ENCODE results near the gene WDR47.
"Not testable (repeated sequence)": the region's sequence is repeated elsewhere in the genome, so short reads cannot be mapped to it uniquely, and the experiment has no call there.

WDR47 gene

DNA sequence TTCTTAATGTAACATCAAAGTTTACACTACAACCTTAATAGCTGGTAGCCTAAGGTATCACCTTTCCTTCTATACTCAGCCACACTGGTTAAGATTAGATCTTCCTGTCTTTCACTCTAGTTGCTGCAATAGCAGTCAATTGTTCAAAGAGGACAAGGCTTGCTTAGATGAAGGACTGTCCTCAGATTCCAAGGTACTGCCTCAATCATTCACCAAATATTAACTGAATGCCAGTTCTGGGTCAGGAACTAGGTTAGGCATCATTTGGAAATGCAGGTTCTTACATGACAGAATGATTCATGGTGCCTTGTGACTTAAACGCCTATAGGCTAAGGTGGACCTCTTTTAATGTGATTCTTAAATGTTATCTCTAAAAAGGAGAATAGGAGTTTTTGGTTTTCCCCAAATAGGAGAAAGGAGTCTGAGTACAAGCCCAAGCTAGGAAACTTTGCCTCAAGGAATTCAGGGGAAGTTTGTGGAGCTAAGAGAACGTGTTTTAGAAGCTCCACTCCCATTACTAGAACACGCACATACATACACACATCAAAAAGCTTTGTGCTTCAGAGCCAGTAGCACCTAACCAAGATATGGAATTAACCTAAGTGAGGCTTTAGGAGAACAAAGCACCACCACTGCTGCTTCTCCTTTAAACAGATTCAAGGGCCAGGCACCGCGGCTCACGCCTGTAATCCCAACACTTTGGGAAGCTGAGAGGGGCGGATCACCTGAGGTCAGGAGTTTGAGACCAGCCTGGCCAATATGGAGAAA is 8.5 kb upstream of the WDR47 start:
- peak; percentile 24 for DNase-seq

DNA sequence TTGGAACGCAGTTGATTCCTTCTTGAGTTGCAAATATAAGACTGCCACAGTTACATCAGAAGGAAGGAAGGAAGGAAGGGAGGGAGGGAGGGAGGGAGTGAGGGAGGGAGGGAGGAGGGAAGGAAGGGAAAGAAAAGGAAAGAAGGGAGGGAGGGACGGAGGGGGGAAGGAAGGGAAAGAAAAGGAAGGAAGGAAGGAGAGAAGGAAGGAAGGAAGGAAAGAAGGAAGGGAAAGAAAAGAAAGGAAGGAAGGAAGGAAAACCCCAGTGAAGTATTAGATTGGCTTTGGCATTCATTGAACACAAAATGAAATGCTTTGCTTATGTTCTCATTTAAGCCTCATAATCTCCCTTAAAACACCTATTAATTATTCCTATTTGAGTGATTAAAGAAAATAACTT is 6.4 kb upstream of the WDR47 start:
- no peak for DNase-seq

DNA sequence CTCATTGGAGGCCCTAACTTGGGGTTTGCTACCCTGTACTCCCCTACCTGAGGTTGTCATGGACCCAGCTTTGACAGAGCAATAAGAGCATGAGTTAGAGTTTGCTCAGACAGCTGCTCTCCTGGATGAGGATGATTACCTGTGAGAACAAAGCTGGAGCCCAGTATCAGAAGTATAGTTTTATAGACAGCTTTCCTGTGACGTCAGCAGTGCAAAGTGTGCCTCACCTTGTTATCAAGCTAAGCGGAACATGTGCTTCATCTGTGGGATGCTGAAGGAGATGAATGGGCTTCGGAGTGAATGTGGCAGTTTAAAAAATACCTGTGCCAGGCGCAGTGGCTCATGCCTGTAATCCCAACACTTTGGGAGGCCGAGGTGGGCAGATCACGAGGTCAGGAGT is 5.4 kb upstream of the WDR47 start:
- DNase-seq, result peak; percentile 21

DNA sequence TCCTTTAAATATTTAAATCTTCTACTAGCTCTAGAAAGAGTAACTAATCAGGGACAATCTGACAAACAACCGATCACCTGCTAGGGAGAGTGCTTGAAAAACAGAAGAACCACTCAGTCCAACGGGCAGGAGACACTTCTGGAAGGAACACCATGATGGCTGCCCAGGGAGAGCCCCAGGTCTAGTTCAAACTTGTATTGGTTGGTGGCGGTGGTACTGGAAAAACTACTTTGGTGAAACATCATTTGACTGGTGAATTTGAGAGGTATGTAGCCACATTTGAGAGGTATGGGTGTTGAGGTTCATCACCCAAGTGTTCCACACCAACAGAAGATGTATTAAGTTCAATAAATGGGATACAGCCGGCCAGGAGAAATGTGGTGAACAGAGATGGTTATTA is 4.8 kb upstream of the WDR47 start:
- peak; percentile 4 for DNase-seq

DNA sequence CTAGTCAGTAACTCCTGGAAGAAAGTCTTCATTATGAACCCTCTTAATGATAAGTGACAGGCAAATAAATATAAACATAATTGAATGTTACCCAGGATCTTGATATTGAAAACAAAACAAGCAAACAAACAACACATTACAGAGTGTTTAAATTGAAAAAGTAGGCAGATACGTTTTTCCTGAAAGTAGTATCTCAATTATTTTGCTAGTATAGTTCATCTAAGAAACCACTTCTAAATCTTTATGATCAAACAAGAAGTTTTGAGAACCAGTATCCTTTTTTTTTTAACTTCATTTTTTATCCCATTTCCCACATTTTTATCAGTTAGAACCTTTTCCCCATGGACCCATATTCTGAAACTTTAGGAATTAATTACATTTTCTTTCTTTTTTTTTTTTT is 3.7 kb upstream of the WDR47 start:
- no peak for DNase-seq

DNA sequence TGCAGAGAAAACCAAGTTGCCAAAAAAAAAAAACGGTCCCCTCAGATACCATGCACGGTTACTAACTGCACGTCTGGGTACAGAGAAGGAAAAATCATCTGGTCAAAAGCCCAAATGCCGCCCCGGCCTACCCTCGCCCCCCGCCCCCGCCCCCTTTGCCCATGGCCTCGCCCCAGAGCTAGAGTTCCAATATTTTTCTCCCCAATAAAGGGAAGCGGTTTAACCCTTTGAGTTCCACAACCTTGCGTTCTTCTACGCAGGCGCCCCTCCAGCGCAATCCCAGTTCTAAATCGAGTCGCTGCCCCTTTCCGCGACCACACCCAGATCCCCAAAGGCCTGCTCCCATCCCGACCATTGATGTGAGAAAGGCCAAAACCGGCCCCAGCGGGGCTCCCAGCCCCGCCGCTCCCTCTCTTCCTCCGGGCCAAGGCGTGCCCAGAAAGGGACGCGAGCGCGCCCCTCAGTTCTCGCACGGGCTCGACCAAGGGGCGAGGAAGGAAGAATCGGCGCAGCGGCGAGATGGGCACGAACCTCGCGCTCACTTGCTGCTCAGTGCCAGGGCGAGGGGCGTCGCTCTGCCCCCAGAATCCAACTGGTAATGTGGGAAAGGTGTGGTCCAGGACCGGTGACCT is 797 bp downstream of the WDR47 start:
- no peak for DNase-seq

DNA sequence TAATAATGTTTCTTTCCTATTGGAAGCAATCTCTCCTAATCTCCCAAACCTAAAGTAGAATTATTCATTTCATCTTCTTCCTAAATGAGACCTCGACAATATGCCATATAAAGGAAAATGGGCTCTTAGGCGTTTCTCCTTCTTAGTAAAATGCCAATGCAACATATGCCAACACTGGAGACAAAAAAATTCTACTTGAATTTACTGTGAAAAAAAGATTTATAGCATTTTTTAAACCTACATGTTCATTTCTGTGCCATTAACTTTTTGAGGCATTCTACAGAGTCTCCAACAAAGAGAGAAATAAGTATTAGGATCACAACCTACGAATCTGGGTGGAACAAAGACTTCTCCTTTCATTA is 1.3 kb downstream of the WDR47 start:
- no peak for DNase-seq

DNA sequence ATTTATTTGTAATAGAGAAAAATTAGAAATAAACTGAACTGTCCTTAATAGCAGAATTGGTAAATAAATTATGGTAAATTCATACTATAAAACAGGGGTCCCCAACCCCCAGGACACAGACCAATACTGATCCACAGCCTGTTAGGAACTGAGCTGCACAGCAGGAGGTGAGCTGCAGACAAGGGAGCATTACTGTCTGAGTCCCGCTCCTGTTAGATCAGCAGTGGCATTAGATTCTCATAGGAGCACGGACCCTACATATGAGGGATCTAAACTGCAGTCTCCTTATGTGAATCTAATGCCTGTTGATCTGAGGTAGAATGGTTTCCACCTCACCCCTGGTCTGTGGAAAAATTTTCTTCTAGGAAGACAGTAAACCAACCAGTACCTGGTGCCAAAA is 7.5 kb downstream of the WDR47 start:
- no peak for DNase-seq

DNA sequence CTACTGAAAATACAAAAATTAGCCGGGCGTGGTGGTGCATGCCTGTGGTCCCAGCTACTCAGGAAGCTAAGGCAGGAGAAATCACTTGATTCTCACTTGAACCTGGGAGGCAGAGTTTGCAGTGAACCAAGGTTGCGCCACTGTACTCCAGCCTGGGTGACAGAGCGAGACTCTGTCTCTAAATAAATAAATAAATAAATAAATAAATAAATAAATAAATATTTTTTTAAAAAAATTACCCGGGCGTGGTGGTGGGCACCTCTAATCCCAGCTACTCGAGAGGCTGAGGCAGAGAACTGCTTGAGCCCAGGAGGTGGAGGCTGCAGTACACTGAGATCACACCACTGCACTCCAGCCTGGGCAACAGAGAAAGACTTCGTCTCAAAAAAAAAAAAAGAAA is 12.4 kb downstream of the WDR47 start:
- not testable (repeated sequence) for DNase-seq

DNA sequence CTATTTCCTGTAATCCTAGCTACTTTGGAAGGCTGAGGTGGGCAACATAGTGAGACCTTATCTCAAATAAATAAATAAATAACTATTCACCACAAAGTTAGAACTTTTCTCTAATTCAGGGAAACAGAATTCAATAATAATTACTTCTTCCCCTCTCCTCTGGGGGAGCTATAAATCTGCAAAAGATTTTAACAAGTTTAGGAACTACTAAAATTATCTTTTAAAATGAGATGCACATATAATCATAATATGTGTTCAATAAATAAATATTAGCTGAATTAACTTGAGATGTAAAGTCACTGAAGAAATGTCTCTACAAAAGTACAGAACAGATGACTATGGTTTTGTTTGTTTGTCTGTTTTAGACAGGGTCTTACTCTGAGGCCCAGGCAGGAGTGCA is 14.1 kb downstream of the WDR47 start:
- no peak for DNase-seq

DNA sequence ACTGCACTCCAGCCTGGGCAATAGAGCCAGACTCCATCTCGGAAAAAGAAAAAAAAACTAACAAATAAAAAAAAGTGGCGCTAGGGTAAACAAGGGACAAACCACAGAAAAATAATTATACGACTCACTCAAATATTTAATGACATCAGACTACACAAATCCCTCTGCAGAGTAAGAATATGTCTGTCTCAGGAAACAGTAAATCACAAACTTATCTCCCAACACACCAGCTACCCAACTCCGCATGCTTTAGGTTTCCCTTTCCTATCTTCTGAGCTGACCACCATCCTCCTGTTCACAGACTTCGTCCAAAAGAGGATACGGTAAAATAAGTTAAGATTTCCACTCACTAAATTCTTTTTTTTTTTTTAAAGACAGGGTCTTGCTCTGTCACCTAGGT is 16.2 kb downstream of the WDR47 start:
- no peak for DNase-seq

DNA sequence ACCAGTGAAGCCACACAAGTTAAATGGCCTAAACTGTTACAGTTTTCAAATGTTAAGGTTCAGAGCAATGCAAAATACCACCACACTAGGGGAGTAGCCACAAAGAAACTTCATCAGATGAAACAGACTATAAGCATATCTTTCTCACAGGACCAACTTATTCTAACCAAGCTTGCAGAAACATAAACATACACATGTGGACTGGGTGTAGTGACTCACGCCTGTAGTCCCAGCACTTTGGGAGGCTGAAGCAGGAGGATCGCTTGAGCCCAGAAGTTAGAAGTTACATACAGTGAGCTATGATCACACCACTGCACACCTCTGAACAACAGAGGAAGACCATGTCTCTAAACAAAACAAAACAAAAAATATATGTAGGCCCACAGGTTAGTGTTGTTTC is 17.3 kb downstream of the WDR47 start:
- no peak for DNase-seq

DNA sequence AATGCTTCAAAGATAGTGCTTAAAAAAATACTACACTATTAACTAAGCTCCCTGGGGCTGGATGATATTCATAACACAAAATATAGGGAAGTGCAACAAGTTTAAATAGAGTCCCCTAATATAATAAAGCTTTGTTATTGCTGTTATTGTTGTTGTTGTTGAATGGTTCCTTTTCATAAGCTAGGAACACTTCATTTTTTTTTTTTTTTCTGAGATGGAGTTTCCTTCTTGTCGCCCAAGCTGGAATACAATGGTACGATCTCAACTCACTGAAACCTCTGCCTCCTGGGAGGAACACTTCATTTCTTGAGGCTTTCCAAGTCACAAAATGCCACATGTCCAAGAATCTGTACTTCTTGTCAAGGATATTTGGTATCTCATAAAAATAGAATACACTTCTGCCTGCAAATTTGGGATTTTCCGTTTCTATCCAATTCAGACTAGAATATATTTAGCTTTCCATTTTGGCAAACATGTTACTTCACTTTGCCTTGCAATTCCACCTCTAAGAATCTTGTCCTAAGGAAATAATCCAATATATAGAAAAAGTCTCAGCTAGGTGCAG is 21.1 kb downstream of the WDR47 start:
- no peak for DNase-seq

DNA sequence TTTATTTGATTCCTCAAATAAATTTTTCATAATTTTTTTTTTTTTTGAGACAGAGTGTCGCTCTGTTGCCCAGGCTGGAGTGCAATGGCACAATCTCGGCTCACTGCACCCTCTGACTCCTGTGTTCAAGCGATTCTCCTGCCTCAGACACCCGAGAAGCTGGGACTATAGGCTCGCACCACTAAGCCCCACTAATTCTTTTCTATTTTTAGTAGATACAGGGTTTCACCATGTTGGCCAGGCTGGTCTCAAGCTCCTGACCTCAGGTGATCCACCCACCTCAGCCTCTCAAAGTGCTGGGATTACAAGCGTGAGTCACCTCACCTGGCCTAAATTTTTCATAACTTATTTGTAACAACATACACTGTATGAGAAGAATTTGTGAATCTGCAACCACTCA is 24.2 kb downstream of the WDR47 start:
- not testable (repeated sequence) for DNase-seq

DNA sequence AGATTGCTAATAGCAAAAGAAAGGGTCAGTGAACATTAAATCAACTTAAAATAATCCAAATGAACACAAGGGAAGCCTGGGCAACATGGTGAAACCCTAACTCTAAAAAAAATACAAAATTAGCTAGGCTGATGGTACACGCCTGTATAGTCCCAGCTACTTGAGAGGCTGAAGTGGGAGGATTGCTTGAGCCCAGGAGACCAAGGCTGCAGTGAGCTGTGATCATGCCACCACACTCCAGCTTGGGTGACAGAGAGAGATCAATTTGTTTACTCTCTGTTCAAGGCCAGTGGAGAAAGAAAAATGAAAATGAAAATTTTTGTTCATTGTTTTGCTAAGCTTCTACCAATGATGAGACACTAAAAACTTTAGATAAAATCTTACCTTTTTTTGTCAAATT is 24.8 kb downstream of the WDR47 start:
- DNase-seq, result no peak

DNA sequence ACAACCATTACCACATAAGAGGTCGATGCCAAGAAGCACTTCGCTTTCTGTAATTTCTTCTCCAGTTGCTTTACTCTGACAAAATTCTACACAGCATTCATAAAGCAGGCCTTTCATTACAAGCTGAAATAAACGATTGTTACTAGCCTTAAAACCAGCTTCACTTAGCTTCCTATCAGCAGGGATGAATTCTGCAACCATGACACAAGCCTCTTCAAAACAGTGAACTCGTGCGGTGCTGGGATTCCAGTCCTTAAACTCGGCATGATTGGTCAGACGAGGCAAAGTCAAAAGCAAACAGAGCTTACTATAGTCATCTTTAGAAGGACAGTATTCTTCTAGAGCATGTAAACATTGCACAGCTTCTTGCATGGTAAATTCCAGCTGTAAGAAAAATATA is 30.6 kb downstream of the WDR47 start:
- no peak for DNase-seq

DNA sequence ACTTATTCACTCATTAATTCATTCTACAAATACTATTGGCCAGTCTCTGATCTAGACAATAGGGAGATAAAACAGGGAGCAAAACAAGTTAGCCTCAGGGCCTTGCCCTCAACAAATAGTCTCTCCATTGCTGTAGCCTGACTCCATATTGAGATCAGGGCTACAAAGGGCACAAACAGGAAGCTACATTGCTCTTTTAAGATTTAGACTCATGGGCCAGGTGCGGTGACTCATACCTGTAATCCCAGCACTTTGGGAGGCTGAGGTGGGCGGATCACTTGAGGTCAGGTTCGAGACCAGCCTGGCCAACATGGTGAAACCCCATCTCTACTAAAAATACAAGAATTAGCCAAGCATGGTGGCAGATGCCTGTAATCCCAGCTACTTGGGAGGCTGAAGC is 45.3 kb downstream of the WDR47 start:
- not testable (repeated sequence) for DNase-seq

DNA sequence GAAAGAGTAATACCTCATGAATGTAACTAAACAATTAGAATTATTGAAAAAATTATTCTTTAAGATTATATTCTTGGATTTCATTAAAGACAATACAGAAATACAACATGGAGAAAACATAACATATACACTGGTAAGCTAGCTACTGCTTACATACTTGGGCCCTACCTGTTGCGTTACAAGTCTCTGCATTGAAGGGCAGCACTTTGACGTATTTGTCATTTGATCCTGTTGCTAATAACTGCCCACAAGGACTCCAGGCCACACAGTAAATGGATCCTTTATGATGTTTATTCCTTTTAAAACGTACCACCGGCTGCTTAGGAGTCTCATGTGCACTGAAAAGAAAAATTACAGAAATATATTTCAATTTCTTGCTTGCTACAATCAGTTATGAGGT is 58.8 kb downstream of the WDR47 start:
- no peak for DNase-seq

DNA sequence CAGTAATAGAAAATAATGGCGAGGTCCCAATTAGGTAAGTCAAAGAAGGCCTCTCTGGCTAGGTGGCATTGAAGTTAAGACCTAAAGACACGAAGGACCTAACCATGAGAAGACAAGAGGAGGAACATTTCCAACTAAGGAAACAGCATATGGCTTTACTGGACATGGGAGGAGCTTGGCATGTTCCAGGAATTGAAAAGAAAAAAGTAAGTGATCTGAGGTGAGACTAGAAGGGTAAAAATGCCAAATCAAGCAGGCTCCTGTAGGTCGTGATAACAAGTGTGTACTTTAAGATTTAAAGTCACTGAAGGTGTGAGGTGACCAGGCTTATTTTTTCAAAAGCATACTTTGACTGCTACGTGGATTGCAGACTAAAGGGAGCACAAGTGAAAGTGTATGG is 65.2 kb downstream of the WDR47 start:
- no peak for DNase-seq

DNA sequence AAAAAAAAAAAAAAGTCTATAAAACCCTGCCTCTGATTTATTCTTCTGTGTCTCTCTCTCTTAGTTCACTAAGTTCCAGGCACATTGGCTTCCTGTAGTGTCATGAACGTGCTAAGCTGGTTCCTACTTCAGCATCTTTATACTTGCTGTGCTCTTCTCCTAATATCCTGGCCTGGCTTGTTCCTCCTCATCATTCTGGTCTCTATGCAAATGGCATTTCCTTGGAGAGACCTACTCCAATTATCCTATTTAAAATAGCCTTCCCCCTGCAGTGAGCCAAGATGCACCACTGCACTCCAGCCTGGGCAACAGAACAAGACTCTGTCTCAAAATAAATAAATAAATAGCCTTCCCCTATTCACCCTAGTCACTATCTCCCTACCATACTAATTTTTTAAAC is 69.0 kb downstream of the WDR47 start:
- DNase-seq, result no peak

DNA sequence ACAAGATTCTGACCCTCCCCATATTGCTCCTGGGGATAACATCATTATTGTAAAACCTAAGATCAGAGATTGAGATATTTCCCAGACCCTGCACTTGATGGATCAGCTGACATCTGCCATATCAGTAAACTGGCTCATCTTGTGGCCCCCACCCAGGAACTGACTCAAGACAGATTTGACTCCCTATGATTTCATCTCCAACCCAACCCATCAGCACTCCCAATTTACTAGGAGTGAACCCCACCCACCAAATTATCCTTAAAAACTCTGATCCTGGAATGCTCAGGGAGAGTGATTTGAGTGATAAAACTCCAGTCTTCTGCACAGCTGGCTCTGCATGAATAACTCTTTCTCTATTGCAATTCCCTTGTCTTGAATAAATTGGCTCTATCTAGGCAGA is 72.6 kb downstream of the WDR47 start:
- DNase-seq, result no peak

DNA sequence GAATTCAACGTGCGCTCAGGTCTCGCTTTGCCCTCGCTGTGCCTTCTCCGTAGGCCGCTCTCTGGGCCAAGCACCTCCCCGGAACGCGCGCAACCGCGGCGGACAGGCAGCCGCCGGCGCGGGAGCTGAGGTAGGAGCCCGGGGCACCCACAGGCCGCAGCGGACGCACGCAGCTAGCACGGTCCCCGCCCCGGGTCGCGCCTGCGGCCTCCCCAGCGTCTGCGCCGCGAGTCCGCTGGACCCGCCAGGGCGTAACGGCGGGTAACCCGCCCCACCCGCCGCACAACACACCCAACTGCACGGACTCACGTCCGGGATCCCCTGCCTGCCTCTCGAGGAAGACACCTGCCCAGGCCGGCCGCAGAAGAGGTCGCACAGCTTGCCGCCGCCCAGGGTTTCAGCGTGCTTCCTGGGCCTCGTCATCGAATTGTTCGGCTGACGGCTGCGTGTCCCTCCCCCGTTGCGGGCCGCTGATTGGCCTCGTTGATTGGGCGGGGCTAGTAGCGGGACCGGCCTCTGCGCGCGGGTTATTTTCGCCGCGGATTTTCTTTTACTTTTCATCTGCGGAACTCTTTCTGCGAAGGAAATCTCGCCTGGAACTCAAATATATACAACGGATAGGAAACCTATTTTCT is 78.7 kb downstream of the WDR47 start, which contains the start of gene CLCC1:
Gene CLCC1, minus strand, starts transcription at position 433 of the 635 bp plus-strand sequence. CDS start 13,047 bp downstream, outside the sequence.
- DNase-seq, result peak; percentile 93

DNA sequence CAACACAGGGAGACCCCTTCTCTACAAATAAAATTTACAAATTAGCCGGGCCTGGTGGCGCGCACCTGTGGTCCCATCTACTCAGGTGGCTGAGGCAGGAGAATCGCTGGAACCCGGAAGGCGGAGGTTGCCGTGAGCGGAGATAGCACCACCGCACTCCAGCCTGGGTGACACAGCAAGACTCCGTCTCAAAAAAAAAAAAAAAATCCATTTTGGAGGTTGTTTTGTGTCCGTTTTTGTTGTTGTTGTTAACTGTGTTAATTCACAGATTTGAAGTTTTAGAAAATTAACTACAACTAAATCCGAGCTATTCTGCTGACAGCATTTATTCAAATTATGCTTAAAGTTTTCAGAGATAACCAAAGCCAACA is 79.2 kb downstream of the WDR47 start:
- DNase-seq, result no peak
